NB4 (cell line): ENCODE measurements around the gene S100A4.

Experiments used
- MYC ChIP-seq: IDR thresholded peaks from 2 replicates; pipeline ENCODE4 v1.6.1; 2011; ENCODE audit warnings: low read depth, low read length
- POLR2A ChIP-seq: IDR thresholded peaks from 2 replicates; pipeline ENCODE4 v1.6.1; 2011; ENCODE audit warnings: mild to moderate bottlenecking; ENCODE audit not compliant: insufficient read length; ENCODE audit errors: extremely low read depth
- TF ChIP-seq, protein P1 (sequence below): IDR thresholded peaks from one replicate; pipeline ENCODE4 v1.5.1; 2012; ENCODE audit warnings: low read depth, low read length

DNA sequence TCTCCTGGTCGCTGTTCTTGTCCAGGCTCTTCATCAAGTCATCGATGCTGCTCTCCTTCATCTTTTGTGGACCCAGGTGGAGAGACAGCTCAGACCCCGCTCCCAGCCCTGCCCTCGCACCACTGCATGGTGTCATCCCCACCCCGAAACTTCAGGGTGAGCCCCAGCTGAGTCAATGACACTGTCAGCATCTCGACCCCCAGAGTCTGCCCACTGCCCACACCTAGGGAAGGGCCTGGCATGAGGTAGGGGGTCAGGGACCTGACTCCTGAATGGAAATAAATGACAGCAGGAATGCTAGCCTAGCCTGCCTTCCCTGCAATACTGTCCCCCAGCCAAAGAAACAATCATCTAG lies 8.3 kb downstream of the S100A4 start:
- TF ChIP-seq, protein P1, sequence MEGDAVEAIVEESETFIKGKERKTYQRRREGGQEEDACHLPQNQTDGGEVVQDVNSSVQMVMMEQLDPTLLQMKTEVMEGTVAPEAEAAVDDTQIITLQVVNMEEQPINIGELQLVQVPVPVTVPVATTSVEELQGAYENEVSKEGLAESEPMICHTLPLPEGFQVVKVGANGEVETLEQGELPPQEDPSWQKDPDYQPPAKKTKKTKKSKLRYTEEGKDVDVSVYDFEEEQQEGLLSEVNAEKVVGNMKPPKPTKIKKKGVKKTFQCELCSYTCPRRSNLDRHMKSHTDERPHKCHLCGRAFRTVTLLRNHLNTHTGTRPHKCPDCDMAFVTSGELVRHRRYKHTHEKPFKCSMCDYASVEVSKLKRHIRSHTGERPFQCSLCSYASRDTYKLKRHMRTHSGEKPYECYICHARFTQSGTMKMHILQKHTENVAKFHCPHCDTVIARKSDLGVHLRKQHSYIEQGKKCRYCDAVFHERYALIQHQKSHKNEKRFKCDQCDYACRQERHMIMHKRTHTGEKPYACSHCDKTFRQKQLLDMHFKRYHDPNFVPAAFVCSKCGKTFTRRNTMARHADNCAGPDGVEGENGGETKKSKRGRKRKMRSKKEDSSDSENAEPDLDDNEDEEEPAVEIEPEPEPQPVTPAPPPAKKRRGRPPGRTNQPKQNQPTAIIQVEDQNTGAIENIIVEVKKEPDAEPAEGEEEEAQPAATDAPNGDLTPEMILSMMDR: no peak
- TF ChIP-seq MYC (no peak), POLR2A (no peak)
